Natural killer cell (primary cell): ENCODE measurements around the gene TPM1. TPM values are rescaled to one million over a fixed set of nuclear protein-coding genes. Genes with fewer than 3 reads are reported as not detected.

Experiments
- ATAC-seq, 3 donors: fragments of 150-1000 bp in 2 of 3; fragments of 200-7000 bp in 1 of 3; cut with Tn5 transposase; 1 replicate in 1 of 3; 2 replicates in 2 of 3; pipeline ENCODE4 v1.10.0; 2021; ENCODE audit warnings: mild to moderate bottlenecking in 2 of 3, moderate library complexity in 2 of 3
- DNase-seq, 2 donors: peaks; one replicate each; pipeline versions ENCODE4 v3.0.0 to v3.0.0-alpha.2; 2013 to 2021; ENCODE audit warnings: mixed read lengths in 1 of 2
- H3K27ac ChIP-seq: one replicate; pipeline ENCODE4 v1.5.1; 2013; ENCODE audit warnings: mild to moderate bottlenecking, low read length
- H3K27me3 ChIP-seq: one replicate; pipeline ENCODE4 v1.6.1; 2013; ENCODE audit warnings: low read length; ENCODE audit not compliant: control insufficient read depth, insufficient read depth
- H3K36me3 ChIP-seq: one replicate; pipeline ENCODE4 v1.6.1; 2013; ENCODE audit warnings: low read length; ENCODE audit not compliant: control insufficient read depth, insufficient read depth
- H3K4me1 ChIP-seq: one replicate; pipeline ENCODE4 v1.6.1; 2013; ENCODE audit warnings: low read length; ENCODE audit not compliant: control insufficient read depth, insufficient read depth
- H3K4me3 ChIP-seq: one replicate; pipeline ENCODE4 v1.5.1; 2013; ENCODE audit warnings: low read length
- H3K9me3 ChIP-seq: one replicate; pipeline ENCODE4 v1.6.1; 2013; ENCODE audit warnings: low read length; ENCODE audit not compliant: control insufficient read depth, insufficient read depth
- H3K27ac Mint-ChIP-seq, 2 donors: one replicate each; pipeline ENCODE4 v1.8.0; 2022; ENCODE audit warnings: mild to moderate bottlenecking in 2 of 2, mixed read lengths in 2 of 2, moderate library complexity in 1 of 2
- H3K27me3 Mint-ChIP-seq, 2 donors: one replicate each; pipeline ENCODE4 v1.8.0; 2022; ENCODE audit warnings: low read depth in 2 of 2, mixed read lengths in 2 of 2
- H3K36me3 Mint-ChIP-seq: one replicate; pipeline ENCODE4 v1.8.0; 2022; ENCODE audit warnings: mixed read lengths
- H3K4me1 Mint-ChIP-seq, 2 donors: one replicate each; pipeline ENCODE4 v1.8.0; 2022; ENCODE audit warnings: mixed read lengths in 2 of 2
- H3K4me3 Mint-ChIP-seq: one replicate; pipeline ENCODE4 v1.8.0; 2022; ENCODE audit warnings: mild to moderate bottlenecking, moderate library complexity, mixed read lengths
- H3K9me3 Mint-ChIP-seq, 2 donors: one replicate each; pipeline ENCODE4 v1.8.0; 2022; ENCODE audit warnings: mixed read lengths in 2 of 2
- CTCF ChIP-seq: fragments of 200-600 bp; IDR thresholded peaks from one replicate; pipeline ENCODE4 v1.8.0; 2022; ENCODE audit warnings: antibody characterized with exemption
- WGBS: methylation state at CpG from one replicate; pipeline ENCODE4 v1.1.7; 2013; ENCODE audit warnings: missing lambda C conversion rate; ENCODE audit not compliant: insufficient coverage; 5-methylcytosine and 5-hydroxymethylcytosine counted together
- intact Hi-C: fragments of 100-400 bp; cut with micrococcal nuclease; formaldehyde crosslinking; loops from one replicate; pipeline ENCODE4 v1.14.2; 2022
- total RNA-seq, 4 donors: library from RNA; stranded (reverse); fragments of 120-200 nt in 1 of 4; gene quantifications; one replicate each; pipeline versions ENCODE4 v1.2.3 to v1.2.4, GENCODE V29; 2013 to 2022

Gene TPM1
- total RNA-seq, 3 donors from 2014 or later (not counting 1 experiment from before 2014, with no cell fraction given) = 21.5 to 33.0 (median 25.6) TPM

- 70% methylated on average over 4 of the region's 4 CpGs for WGBS
- H3K27ac Mint-ChIP-seq = no peak overlapping the region
- H3K4me3 ChIP-seq = no peak overlapping the region
These were observed 49.3 kb downstream of the TPM1 start for GRCh38 chr15:63091679-63092446.

GRCh38 chr15:63093486-63094205, 51.1 kb downstream of the TPM1 start:
- no peak overlapping the region for H3K4me3 ChIP-seq
- intact Hi-C loops = loop anchor here (1.0 kb wide), 3 partner anchors 45 to 245 kb away; no protein-coding TSS in a partner anchor
- Mint-ChIP-seq H3K27ac (no peak overlapping the region), H3K27me3 (peaks cover 0 to 5% of the 10 kb centered on the region in 2 donors), H3K4me3 (no peak overlapping the region), H3K4me1 (peaks cover 9 to 18% of the 10 kb centered on the region in 2 donors), H3K9me3 (no peaks in the 10 kb centered on the region), H3K36me3 (no peaks in the 10 kb centered on the region)
- peak; percentile 85 for TF ChIP-seq CTCF
- no peaks in the 10 kb centered on the region for H3K36me3 ChIP-seq
- no peaks in the 10 kb centered on the region for H3K9me3 ChIP-seq
- ATAC-seq (peak; percentile 82 to 86 (median 86)), DNase-seq (peak; percentile 52 to 84)
- 34% methylated on average over 6 of the region's 6 CpGs for WGBS
- no peak overlapping the region for H3K27ac ChIP-seq
- H3K4me1 ChIP-seq = peaks cover 5% of the 10 kb centered on the region
- H3K27me3 ChIP-seq = no peaks in the 10 kb centered on the region

More at GRCh38 chr15:63091679-63092446, 49.3 kb downstream of the TPM1 start:
- H3K9me3 Mint-ChIP-seq = no peaks in the 10 kb centered on the region
- no peak for ATAC-seq
- no peaks in the 10 kb centered on the region for H3K9me3 ChIP-seq
- no peaks in the 10 kb centered on the region for H3K36me3 Mint-ChIP-seq
- DNase-seq = no peak
- H3K4me1 ChIP-seq = peaks cover under 1% of the 10 kb centered on the region
- H3K27ac ChIP-seq = no peak overlapping the region
- no peak overlapping the region for H3K4me3 Mint-ChIP-seq
- no peaks in the 10 kb centered on the region for H3K36me3 ChIP-seq
- H3K27me3 Mint-ChIP-seq = peaks cover 0 to 5% of the 10 kb centered on the region in 2 donors
- peaks cover under 1% of the 10 kb centered on the region for H3K27me3 ChIP-seq
- TF ChIP-seq CTCF = no peak
- H3K4me1 Mint-ChIP-seq = peaks cover under 1 to 8% of the 10 kb centered on the region in 2 donors
- intact Hi-C loops = no loop called here

GRCh38 chr15:63094495-63094931, 52.0 kb downstream of the TPM1 start:
- Mint-ChIP-seq H3K27ac (no peak overlapping the region), H3K36me3 (no peaks in the 10 kb centered on the region), H3K9me3 (no peaks in the 10 kb centered on the region), H3K27me3 (peaks cover 0 to 3% of the 10 kb centered on the region in 2 donors), H3K4me1 (peaks cover 9 to 18% of the 10 kb centered on the region in 2 donors), H3K4me3 (no peak overlapping the region)
- H3K27me3 ChIP-seq = no peaks in the 10 kb centered on the region
- H3K4me3 ChIP-seq = no peak overlapping the region
- intact Hi-C loops = no loop called here
- ATAC-seq (no peak), DNase-seq (no peak)
- WGBS = 100% methylated on average over 1 of the region's 2 CpGs
- H3K4me1 ChIP-seq = peaks cover 5% of the 10 kb centered on the region
- no peaks in the 10 kb centered on the region for H3K36me3 ChIP-seq
- no peaks in the 10 kb centered on the region for H3K9me3 ChIP-seq
- no peak for TF ChIP-seq CTCF
- H3K27ac ChIP-seq = no peak overlapping the region
